Measurements from ENCODE around the gene ATP11A.

Gene ATP11A

GRCh38 chr13:112689303-112690245, at the start of gene ATP11A:
TSS of gene ATP11A (plus strand) at chr13:112690038. CDS start at chr13:112690417, 379 bp downstream.
- peak; percentile 39 to 46 for DNase-seq (ENCODE audit: low read depth in 2 of 2, low spot score in 1 of 2)

- DNase-seq (ENCODE audit: low read depth in 2 of 2, low spot score in 1 of 2) = no peak
Observed at GRCh38 chr13:112641456-112642089, 48.3 kb upstream of the ATP11A start.

DNA sequence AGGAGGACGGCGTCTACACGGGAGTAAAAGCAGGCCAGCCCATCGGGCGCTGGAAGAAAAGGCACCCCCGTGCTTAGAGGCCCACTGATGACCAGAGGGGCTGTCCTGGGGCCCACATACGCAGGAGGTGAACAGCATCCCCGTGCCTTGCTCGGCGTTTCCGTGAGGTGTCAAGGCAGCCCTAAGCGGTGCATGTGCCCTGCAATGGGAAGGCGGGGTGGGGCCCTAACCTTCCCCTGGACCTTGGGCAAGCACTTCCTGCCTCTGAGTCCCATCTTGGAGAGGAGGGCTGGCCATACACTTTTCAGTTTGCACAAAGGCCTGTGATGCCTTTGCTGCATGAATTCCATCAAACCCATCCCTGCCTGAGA, 47.8 kb upstream of the ATP11A start:
- no peak for DNase-seq (ENCODE audit: low read depth in 2 of 2, low spot score in 1 of 2)

DNA sequence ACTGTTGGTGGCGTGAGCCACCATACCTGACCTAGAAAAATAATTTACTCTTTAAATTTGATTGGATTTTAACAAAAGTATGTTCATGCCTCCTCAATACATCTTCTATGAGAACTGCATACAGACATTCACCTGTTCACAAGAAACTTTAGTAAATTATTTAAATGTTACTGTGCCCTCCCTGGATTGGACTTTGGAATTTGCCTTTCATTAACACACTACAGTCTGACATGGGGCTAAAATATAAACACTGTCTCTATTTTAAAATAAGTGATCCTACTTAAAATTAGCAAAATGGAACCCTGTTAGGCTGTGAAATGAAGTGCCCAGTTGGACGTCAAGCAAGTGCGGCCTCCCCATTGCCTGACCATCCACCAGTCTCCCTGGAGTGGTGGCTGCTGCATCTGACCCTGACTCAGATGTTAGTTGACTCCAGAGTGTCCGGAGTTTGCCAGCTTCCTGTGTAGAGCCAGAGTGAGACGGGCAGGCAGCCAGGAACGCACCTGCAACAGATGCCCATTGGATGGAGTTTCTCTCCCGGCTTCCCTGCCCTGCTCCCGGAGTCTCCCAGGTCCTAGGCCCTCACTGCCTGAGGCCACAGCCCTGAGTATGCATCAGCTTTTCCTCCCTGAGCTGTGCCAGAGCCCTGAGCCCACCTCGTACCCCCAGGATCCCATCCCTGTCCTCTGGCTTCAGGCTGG, 45.9 kb upstream of the ATP11A start:
- no peak for DNase-seq (ENCODE audit: low read depth in 2 of 2, low spot score in 1 of 2)

DNA sequence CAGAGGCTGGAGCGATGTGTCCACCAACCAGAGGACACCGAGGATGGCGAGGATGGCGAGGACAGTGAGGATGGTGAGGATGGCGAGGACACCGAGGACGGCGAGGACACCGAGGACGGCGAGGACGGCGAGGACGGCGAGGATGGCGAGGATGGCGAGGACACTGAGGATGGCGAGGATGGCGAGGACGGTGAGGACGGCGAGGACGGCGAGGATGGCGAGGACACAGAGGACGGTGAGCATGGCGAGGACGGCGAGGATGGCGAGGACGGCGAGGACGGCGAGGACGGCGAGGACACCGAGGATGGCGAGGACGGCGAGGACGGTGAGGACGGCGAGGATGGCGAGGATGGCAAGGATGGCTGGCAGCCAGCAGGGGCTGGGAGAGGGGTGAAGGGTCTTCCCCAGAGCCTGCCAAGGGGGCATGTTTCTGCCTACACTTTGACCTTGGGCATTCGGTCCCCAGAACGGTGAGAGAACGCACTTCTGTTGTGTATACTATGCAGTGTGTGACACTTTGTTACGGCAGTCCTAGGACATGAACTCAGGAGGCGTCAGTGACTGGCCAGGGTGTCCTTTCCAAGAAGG, 44.4 kb upstream of the ATP11A start:
- DNase-seq (ENCODE audit: low read depth in 2 of 2, low spot score in 1 of 2) = no peak

GRCh38 chr13:112647256-112647655, 42.6 kb upstream of the ATP11A start:
- DNase-seq (ENCODE audit: low read depth in 2 of 2, low spot score in 1 of 2) = no peak

GRCh38 chr13:112648101-112648500, 41.7 kb upstream of the ATP11A start:
- DNase-seq (ENCODE audit: low read depth in 2 of 2, low spot score in 1 of 2) = no peak

DNA sequence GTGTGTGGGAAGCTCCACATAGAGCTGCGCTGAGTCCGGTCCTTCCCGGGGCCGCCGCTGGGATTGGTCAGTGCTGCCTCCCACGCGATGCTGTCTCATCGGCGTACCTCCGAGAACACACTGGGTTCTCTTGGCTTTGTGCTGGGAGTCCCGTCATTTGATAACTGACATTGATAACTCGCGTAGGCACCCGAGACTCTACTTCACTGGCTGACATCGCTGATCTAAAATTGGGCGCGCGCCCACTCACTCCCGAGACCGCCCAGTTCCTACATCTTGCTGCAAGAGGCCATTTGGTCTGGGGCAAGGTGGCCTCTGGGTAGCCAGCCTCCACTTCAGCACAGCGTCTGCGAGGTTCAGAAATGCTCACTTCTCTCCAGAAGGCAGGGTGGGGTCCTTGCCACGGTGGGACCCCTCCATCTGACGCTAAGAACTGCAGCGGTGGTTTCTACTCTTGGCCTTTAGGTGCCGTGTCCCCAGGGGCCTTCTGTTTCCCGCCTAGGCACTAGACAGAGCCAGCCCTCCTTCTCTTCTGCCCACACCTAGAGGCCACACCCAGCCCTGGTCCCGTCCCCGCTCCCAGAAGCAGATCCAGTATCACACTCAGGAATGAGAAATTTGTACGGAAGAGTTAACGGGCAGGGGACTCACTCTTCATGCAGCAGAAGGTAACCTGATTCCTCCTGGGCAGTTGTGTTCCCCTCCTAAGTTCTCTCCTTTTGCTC, 40.7 kb upstream of the ATP11A start:
- DNase-seq (ENCODE audit: low read depth in 2 of 2, low spot score in 1 of 2) = no peak

DNA sequence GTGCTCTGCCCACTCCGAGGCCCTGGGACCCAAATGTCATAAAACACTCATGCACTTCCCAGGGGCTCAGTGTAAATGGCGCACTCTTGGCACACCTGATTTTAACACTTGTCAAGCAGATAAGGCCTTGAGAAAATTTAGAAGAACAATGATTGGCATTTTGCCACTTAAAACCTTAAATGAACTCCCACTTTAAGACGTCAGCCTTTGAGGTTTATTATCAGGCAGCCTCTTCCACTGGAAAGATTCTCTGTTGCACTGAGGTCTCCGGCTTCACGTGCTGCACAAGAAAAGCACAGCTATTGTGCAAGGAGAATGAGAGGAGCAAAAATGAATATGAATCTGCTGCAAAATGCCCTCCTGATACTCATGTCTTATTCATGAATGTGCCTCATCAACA, 38.5 kb upstream of the ATP11A start:
- no peak for DNase-seq (ENCODE audit: low read depth in 2 of 2, low spot score in 1 of 2)

GRCh38 chr13:112651750-112652511, 37.9 kb upstream of the ATP11A start:
- no peak for DNase-seq (ENCODE audit: low read depth in 2 of 2, low spot score in 1 of 2)

GRCh38 chr13:112652512-112653070, 37.2 kb upstream of the ATP11A start:
- DNase-seq (ENCODE audit: low read depth in 2 of 2, low spot score in 1 of 2) = no peak

- DNase-seq (ENCODE audit: low read depth in 2 of 2, low spot score in 1 of 2) = no peak
Observed at GRCh38 chr13:112653071-112653470, 36.8 kb upstream of the ATP11A start.

DNA sequence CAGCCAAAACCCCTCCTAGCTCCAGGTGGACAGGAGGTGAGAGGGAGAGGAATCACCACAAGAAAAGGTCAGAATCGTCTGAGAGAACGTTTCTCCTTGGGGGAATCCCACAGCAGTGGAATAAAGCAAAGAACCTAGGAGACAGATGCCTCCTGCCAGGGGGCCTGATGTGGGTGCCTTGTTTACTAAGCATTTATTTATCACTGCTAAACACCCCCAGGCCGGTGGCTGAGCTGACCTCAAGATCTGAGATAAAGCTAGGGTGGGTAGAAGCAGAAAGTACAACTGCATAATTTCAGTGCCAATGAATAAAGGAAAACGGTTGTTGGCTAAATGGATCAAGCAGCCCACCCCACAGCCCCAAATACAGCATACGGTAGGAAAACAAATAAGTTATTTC, 33.9 kb upstream of the ATP11A start:
- no peak for DNase-seq (ENCODE audit: low read depth in 2 of 2, low spot score in 1 of 2)

DNA sequence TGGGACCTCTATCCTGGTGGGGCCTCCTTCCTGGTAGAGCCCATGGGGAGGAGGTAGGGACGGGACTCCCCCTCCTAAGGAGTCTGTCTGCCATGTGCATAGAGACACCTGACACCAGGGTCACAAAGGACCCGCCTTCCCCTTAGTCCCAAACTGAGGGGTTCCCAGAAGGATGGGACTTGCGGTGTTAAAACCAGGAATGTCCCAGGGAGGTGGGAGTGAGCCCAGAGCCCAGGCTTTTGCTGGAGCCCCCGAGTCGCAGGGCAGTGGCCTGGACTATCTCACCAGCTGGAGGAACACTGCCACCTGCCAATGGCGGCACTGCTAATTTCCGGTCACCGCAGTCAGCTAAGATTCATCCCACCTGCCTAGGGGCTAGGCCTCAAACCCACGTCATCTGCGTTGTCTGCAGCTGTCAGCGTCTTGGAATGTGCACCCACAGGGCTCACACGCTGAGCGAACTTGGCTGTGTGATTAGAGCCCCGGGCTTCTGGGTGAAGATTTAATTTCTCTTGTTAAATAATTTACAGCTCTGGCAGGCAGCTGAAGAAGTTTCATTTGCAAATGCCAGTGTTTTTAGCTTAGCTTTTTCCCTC, 31.9 kb upstream of the ATP11A start:
- no peak for DNase-seq (ENCODE audit: low read depth in 2 of 2, low spot score in 1 of 2)

DNA sequence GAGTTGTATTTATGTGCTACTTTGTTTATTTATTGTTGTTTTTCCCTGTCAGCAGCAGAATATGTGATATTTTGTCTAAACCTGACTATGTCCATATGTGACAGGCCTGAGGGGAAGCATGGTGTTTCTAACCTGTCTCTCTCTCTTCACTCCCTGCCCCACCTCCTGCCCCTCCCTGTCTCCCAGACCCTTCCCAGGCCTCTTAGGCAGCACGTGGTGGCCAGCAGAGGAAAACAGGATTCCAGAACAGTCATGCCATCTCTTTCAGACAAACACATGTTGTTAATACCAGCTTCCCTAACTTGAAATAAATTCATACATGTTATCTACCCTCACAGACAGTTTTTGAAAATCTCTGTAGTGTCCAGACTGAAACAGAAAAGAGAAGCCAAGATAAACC, 31.0 kb upstream of the ATP11A start:
- no peak for DNase-seq (ENCODE audit: low read depth in 2 of 2, low spot score in 1 of 2)

DNA sequence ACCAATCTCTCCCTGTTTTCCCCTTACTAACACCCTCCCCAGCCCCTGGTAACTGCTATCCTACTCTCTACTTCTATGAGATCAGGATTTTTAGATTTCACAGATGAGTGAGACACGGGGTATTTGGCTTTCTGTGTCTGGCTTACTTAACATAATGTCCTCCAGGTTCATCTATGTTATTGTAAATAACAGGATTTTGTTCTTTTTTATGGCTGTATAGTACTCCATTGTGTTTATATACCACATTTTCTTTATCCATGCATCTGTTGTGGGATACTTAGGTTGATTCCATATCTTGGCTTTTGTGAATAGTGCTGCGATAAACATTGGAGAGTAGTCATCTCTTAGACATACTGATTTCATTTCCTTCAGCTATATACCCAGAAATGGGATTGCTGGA, 28.5 kb upstream of the ATP11A start:
- no peak for DNase-seq (ENCODE audit: low read depth in 2 of 2, low spot score in 1 of 2)

GRCh38 chr13:112664501-112665203, 25.2 kb upstream of the ATP11A start:
- DNase-seq (ENCODE audit: low read depth in 2 of 2, low spot score in 1 of 2) = no peak

DNA sequence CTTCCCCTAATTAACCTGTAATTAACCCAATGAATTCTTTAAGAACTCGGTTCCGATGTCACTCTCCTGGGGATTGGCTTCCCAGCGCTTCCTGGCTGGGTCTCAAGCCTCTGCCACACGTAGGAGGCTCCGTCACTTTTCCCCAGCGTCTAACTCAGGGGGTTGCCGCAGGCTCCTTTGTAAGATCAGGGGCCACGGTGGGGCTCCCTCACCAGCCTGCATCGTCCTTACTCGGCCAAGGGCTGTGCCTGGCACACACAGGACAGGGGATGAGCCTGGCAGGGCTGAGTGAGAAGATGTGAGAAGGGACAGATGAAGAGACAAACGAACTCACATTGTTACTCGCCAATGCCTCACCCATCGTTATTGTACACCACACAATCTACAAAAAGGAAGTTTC, 20.9 kb upstream of the ATP11A start:
- no peak for DNase-seq (ENCODE audit: low read depth in 2 of 2, low spot score in 1 of 2)

All from stimulated activated CD8-positive, alpha-beta memory T cell treated with anti-CD3 and anti-CD28 coated beads, Interleukin-4, amount 100 ng/mL, for 1 hour (primary cell).